ENCODE data around the gene SETD1A. TPM values are rescaled to one million over a fixed set of nuclear protein-coding genes. Genes with fewer than 3 reads are reported as not detected.

Gene SETD1A
- total and polyA plus RNA-seq, 9 of the 15 experiments (the other 6 are each of a cell fraction or from before 2014, with no cell fraction given), result 0.08 to 36.0 (median 4.2) TPM

GRCh38 chr16:31023252-31023602 lies 65.7 kb downstream of the SETD1A start:
- intact Hi-C loops (cut with micrococcal nuclease) (no loop called here), in situ Hi-C loops (cut with MboI) (no loop called here)
- ATAC-seq (no peak), DNase-seq (ENCODE audit: extremely low read depth in 1 of 4, low spot score in 3 of 4) (no peak), FAIRE-seq (no peak)
- BruUV-seq (replicated peaks), result no TSS peak
- Histone ChIP-seq H3K4me3 (no peak overlapping the region), H3K4me2 (ENCODE audit: insufficient read depth, low read length) (no peak overlapping the region), H2AFZ (ENCODE audit: low read depth, low read length) (no peak overlapping the region), H4K20me1 (replicated peaks; ENCODE audit: control insufficient read depth, insufficient read depth, low read length) (no peaks in the 10 kb centered on the region), H3K9me3 (replicated peaks; ENCODE audit: control insufficient read depth, insufficient read depth, low read depth, low read length) (no peaks in the 10 kb centered on the region), H3K36me3 (ENCODE audit: control insufficient read depth, insufficient read depth, low read length) (no peaks in the 10 kb centered on the region), H3K4me1 (replicated peaks in 1 of 2; ENCODE audit: control insufficient read depth in 2 of 2, insufficient read depth in 2 of 2, low read length in 2 of 2) (peaks cover 10 to 13% of the 10 kb centered on the region in 2 experiments; a peak in 3 of 5 replicates), H3K9me1 (ENCODE audit: control insufficient read depth, insufficient read depth, low read length) (no peaks in the 10 kb centered on the region), H3K27me3 (ENCODE audit: control insufficient read depth in 2 of 2, insufficient read depth in 2 of 2, low read length in 2 of 2) (no peaks in the 10 kb centered on the region), H3K27ac (ENCODE audit: extremely low read depth, low read depth, low read length) (no peak overlapping the region), H3K79me2 (ENCODE audit: control insufficient read depth, insufficient read depth, low read length) (no peaks in the 10 kb centered on the region), H3K9ac (ENCODE audit: insufficient read depth in 1 of 2, low read depth in 2 of 2, low read length in 2 of 2) (no peak overlapping the region)
- WGBS (ENCODE audit: insufficient coverage, low coverage, missing lambda C conversion rate), result 85% methylated on average over 4 of the region's 4 CpGs
- ChIA-PET POLR2A (interaction anchor here (0.6 to 2.7 kb wide), 7 partner anchors 11 to 452 kb away, joined by 3 to 9 read pairs (median 3); partner anchors contain the start of genes FUS and PYCARD), CTCF (ENCODE audit: low intra/inter-chr PET ratio) (interaction anchor here (0.6 kb wide), 1 partner anchor 94 kb away, joined by 3 read pairs; no protein-coding TSS in a partner anchor)
- TF ChIP-seq PPARD (CRISPR knock-in tag; IDR thresholded peaks at IDR 0.05), result no peak
- no peak for TF ChIP-seq ZNF609 (CRISPR knock-in tag; IDR thresholded peaks at IDR 0.05; ENCODE audit: borderline replicate concordance)
- TF ChIP-seq, protein P1, sequence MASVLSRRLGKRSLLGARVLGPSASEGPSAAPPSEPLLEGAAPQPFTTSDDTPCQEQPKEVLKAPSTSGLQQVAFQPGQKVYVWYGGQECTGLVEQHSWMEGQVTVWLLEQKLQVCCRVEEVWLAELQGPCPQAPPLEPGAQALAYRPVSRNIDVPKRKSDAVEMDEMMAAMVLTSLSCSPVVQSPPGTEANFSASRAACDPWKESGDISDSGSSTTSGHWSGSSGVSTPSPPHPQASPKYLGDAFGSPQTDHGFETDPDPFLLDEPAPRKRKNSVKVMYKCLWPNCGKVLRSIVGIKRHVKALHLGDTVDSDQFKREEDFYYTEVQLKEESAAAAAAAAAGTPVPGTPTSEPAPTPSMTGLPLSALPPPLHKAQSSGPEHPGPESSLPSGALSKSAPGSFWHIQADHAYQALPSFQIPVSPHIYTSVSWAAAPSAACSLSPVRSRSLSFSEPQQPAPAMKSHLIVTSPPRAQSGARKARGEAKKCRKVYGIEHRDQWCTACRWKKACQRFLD (CRISPR knock-in tag; IDR thresholded peaks at IDR 0.05), result no peak
- TF ChIP-seq ZNF318 (IDR thresholded peaks at IDR 0.05; ENCODE audit: borderline replicate concordance in 1 of 2, low read depth in 1 of 2), result no peak
- no peak for TF ChIP-seq PHF20 (IDR thresholded peaks at IDR 0.05; ENCODE audit: partially characterized antibody)
- no peak for TF ChIP-seq MYBL2 (IDR thresholded peaks at IDR 0.05; ENCODE audit: low read depth)
- no peak for TF ChIP-seq MYBL2 (CRISPR knock-in tag; IDR thresholded peaks at IDR 0.05; ENCODE audit: borderline replicate concordance)
